Tongue (tissue), 2 donors: Measurements from ENCODE around the gene TTYH2. TPM values are rescaled to one million over a fixed set of nuclear protein-coding genes. Genes with fewer than 3 reads are reported as not detected.
A peak's percentile ranks its signal among the peaks of the same experiment; 100 is the strongest.

ENCODE experiments used
- DNase-seq: peaks from one replicate; pipeline ENCODE4 v3.0.0-alpha.2; 2015
- total RNA-seq: library from RNA; depleted of rRNA; stranded (reverse); fragments of >200 nt; gene quantifications from one replicate; pipeline ENCODE4 v1.2.3, GENCODE V29; 2014

TTYH2 gene
- total RNA-seq, 1 donor from 2014 or later: 39.2 TPM

- no peak for DNase-seq
These were observed 3.1 kb downstream of the TTYH2 start for GRCh38 chr17:74216505-74216904.

DNA sequence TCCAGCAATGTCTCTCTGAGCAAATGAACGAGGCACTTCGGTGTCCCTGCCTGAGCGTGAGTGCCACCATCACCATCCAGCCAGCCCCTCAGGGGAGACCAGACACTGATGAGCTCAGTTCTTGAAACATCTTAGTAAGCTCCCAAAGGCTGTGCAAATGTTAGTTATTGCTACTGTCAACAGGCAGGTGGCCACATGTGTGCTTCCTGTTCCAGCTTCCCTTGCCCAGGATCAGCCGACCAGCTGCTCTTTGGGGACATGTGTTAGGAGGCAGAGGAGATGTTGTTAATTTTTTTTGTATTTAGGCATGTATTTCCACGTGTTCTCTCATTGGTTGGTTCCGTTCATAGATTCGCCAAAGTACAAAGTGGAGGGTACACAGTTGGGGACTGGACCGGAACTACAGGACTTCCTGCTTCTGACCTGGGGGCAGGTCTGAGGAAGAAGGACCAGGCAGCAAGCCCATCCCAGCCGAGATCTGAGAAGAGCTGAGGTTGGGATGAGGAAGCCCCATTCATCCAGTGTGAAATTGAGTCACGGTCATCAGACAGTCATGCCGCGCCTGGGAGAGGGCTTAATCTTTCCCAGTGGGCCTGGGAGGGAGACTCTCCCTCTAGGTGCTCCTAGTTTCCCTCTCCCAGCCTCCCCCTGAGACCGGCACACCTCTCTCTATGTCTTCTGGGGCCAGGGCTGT, 3.8 kb downstream of the TTYH2 start:
- peak; percentile 75 for DNase-seq

GRCh38 chr17:74217888-74218287, 4.5 kb downstream of the TTYH2 start:
- DNase-seq: no peak

DNA sequence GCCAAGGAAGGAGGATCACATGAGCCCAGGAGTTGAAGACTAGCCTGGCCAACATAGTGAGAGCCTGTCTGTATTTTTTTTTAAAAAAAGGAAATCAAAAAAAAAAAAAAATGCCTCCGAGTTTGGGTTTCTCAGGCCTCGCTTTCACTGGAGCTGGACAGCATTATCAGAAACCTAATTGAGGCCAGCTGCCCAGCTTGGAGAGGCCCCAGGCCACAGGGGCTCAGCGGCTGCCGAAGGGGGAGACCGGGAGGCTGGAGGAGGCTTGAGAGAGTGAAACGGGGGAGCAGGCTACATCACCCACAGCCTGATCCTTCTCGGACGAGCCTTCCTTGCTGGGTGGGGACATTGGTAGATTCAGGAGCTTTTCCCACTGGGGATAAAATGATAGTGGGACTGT, 5.1 kb downstream of the TTYH2 start:
- DNase-seq: peak; percentile 55

GRCh38 chr17:74219576-74220133, 6.3 kb downstream of the TTYH2 start:
- no peak for DNase-seq

GRCh38 chr17:74220219-74220618, 6.8 kb downstream of the TTYH2 start:
- DNase-seq: no peak

GRCh38 chr17:74220946-74221818, 7.8 kb downstream of the TTYH2 start:
- DNase-seq: no peak

GRCh38 chr17:74222399-74222798, 9.0 kb downstream of the TTYH2 start:
- DNase-seq: no peak

DNA sequence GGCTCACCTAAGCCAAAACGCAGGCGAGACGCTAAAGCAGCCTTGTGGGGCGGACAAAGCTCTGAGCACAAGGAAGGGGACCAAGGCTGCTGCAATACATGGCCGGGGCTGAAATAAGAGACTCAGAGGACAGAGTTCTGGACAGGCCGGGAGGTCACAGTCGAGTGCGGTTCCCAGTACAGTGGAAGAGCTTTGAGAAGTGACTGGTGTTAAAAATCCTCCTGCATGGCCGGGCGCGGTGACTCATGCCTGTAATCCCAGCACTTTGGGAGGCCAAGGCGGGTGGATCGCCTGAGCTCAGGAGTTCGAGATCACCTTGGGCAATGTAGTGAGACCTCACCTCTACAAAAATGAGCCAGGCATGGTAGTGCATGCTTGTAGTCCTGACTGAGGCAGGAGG, 10.5 kb downstream of the TTYH2 start:
- no peak for DNase-seq

DNA sequence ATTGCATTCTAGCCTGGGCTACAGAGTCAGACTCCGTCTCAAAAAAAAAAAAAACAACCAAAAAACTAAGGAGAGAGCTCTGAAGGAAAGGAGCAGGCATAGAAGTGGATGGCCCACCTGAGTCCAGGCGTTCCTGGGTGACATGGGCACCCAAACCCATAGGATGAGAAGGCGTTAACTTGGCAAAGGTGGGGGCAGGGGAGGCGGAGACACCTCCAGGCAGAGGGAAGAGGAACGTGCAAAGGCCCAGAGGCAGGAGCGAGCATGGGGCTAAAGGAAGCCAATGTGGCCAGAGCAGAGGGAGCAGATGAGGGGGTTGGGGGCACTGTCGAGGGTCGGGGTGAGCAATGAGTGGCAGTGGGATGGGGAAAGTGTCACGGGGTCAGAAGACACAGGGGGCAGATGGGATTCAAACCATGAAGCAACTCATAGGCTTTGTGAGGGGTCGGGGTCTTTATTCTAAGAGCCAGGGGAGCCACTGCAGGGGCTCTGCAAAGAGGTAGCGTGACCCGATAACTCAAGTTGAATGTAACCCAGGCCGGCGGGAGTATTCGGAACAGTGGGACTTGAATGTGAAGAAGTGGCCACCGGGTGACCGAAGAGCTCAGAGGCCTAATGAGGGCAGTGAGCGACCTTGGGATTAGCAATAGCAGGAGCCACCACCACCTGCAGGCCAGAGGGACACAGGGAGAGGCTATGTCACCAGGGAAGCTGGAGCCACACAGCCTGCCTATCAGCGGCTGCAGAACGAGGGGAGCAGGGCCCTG, 11.8 kb downstream of the TTYH2 start:
- no peak for DNase-seq

DNA sequence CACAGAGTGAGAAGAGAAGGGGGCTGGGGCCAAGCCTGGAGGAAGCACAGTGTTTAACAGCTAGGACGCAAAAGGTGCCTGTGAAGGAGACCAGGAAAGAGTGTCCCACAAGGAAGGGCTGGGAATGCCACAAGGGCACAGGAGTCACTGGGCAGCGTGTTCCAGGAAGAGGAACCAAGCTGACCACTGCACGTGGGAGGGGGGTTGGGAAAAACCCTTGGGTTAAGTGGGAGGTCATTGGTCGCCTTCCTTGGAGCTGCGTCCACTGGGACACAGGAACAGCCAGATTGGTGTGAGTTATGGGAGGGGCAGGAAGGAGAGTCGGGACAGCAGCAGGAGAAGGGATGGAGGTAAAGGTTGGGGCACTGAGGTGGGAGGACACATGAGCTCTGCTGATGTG, 12.9 kb downstream of the TTYH2 start:
- DNase-seq: no peak

DNA sequence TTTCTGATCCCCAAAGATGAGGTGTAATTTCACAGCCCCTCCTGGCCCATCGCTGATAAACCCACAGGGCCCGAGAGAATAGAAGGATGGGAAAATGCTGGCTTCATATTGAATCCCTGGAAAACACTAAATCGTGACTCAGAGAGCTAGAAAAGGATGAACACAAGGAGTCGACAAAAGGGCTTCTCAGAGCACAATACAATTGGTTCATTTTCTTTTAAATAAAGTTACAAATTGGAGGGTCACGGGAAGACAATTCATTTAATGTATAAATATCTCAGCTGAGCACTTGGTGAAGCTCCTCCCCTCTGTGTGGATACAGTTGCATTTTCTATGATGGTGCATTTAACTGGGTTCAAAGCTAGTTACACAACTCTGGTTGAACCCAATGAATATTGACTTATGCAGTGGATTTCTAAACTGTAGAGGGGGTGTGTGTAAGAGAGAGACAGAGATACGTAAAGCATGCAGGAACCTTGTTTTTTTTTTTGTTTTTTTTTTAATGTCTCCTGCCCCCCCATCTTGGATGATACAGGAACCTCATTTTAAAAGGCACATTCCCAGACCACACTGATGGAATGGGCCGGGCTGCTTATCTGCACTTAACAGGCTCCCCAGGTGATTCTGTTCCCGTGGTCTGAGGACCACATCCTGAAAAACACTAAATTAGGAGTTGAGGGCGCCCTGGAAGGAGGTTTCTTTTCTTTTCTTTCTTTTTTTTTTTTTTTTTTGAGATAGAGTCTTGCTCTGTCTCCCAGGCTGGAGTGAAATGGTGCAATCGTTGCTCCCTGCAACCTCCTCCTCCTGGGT, 14.1 kb downstream of the TTYH2 start:
- DNase-seq: no peak

DNA sequence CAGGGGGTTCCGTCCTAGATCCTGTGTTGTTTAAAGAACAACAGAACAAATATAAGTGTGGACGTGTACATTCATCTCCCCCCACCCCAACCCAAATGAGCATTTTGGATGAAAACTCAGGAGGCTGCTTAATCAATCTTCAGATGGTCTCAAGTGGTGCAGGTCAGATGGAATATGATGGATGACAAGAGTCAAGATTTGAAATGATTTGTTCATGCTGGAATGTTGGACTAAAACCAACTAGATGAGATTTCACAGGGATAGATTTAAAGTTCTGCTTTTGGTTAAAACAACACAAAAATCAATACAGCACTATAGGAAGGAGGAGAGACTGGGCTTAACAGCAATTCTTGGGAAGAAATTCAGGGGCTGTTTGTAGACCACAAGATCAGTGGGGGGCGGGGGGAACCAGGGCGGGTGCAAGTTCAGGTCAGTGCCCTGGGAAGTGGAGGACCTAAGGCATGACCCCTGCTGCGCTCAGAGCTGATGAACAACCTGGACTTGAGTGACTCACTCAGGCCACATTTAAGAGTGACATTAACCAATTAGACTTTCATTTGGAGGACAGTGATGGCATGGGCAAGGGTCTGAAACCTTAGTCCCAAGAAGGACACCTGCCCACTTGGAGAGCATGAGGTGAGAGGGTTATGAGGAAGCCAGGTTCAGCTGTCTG, 15.1 kb downstream of the TTYH2 start:
- DNase-seq: no peak

DNA sequence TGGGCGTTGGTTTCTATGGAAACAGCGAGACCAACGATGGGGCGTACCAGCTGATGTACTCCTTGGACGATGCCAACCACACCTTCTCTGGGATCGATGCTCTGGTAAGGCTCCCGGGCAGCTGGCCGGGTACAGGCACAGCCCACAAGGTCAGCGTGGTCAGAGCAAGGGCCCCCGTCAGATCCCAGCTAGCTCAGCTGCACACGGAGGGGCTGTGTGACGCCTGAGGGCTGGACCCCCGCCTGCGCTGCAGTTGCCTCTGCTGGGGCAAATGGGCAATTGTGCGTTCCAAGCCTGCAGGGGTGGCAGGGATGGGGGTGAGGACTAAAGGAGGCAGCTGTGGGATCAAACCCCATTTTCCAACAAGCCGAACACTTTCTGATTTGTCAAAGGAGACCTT, 17.5 kb downstream of the TTYH2 start:
- no peak for DNase-seq

- peak; percentile 54 for DNase-seq
These were observed 18.8 kb downstream of the TTYH2 start for GRCh38 chr17:74231928-74232907.

- no peak for DNase-seq
These were observed 20.6 kb downstream of the TTYH2 start for GRCh38 chr17:74233937-74234336.

GRCh38 chr17:74234486-74234885, 21.1 kb downstream of the TTYH2 start:
- DNase-seq: no peak

- DNase-seq: peak; percentile 58
These were observed 21.7 kb downstream of the TTYH2 start for GRCh38 chr17:74235040-74235581.

DNA sequence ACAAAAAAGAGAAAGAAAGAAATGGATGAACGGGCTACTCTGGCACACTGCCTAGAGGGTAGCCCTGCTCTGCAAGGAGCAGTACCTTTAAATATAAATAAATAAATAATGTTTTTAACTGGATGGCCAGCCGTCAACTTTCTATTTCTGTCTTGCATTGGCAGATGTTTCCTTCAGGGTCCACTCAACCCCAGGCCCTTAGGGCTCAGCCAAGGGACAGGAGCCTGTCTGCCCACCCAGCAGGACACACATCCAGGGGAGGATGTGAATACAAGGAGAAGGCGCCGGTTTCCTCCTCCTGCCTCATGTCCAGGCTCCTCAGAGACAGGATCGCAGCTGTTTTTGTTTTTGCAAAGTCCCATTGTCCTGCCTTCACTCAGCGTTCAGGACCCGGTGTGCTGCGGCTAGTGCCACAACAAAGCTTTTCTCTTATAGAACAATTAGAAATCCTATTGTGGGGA, 22.6 kb downstream of the TTYH2 start:
- peak; percentile 51 for DNase-seq
